Type B pancreatic cell (in vitro differentiated cells): ENCODE measurements around the gene FAM184B. TPM values are rescaled to one million over a fixed set of nuclear protein-coding genes. Genes with fewer than 3 reads are reported as not detected.
A peak's percentile ranks its signal among the peaks of the same experiment; 100 is the strongest.

Experiments
- DNase-seq: peaks from one replicate; pipeline ENCODE4 v3.0.0; 2021; ENCODE audit warnings: mixed read lengths; ENCODE audit not compliant: unreplicated experiment; ENCODE audit errors: extremely low spot score
- H3K27ac Mint-ChIP-seq: 2 replicates; pipeline ENCODE4 v1.8.0; 2021; ENCODE audit warnings: mild to moderate bottlenecking, mixed read lengths
- H3K27me3 Mint-ChIP-seq: 2 replicates; pipeline ENCODE4 v1.8.0; 2021; ENCODE audit warnings: mixed read lengths
- H3K36me3 Mint-ChIP-seq: 2 replicates; pipeline ENCODE4 v1.8.0; 2021; ENCODE audit warnings: mixed read lengths
- H3K4me1 Mint-ChIP-seq: one replicate; pipeline ENCODE4 v1.8.0; 2021; ENCODE audit warnings: mixed read lengths; ENCODE audit not compliant: unreplicated experiment
- H3K4me3 Mint-ChIP-seq: 2 replicates; pipeline ENCODE4 v1.8.0; 2021; ENCODE audit warnings: mild to moderate bottlenecking, mixed read lengths
- H3K9me3 Mint-ChIP-seq: 2 replicates; pipeline ENCODE4 v1.8.0; 2021; ENCODE audit warnings: mixed read lengths
- total RNA-seq: library from RNA; stranded (reverse); gene quantifications from 2 replicates; pipeline ENCODE4 v1.2.1, GENCODE V29; 2021; ENCODE audit warnings: low replicate concordance
- TF ChIP-seq, protein P1 (sequence below): fragments of 200-600 bp; sonication (generic); conservative IDR thresholded peaks from 2 replicates; pipeline ENCODE4 v1.5.0; 2021; ENCODE audit warnings: antibody characterized with exemption, mild to moderate bottlenecking

The FAM184B gene
- total RNA-seq, 1 donor from 2014 or later: 0.12 TPM

- Mint-ChIP-seq H3K27ac (no peak overlapping the region), H3K9me3 (no peaks in the 10 kb centered on the region), H3K4me3 (no peak overlapping the region), H3K4me1 (peaks cover 8% of the 10 kb centered on the region), H3K36me3 (no peaks in the 10 kb centered on the region), H3K27me3 (peaks cover 17% of the 10 kb centered on the region)
- TF ChIP-seq, protein P1, sequence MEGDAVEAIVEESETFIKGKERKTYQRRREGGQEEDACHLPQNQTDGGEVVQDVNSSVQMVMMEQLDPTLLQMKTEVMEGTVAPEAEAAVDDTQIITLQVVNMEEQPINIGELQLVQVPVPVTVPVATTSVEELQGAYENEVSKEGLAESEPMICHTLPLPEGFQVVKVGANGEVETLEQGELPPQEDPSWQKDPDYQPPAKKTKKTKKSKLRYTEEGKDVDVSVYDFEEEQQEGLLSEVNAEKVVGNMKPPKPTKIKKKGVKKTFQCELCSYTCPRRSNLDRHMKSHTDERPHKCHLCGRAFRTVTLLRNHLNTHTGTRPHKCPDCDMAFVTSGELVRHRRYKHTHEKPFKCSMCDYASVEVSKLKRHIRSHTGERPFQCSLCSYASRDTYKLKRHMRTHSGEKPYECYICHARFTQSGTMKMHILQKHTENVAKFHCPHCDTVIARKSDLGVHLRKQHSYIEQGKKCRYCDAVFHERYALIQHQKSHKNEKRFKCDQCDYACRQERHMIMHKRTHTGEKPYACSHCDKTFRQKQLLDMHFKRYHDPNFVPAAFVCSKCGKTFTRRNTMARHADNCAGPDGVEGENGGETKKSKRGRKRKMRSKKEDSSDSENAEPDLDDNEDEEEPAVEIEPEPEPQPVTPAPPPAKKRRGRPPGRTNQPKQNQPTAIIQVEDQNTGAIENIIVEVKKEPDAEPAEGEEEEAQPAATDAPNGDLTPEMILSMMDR: no peak
- DNase-seq: no peak
Observed at GRCh38 chr4:17786567-17786966, 5.1 kb upstream of the FAM184B start.

- no peaks in the 10 kb centered on the region for H3K9me3 Mint-ChIP-seq
- TF ChIP-seq, protein P1: no peak
- H3K27ac Mint-ChIP-seq: no peak overlapping the region
- H3K36me3 Mint-ChIP-seq: no peaks in the 10 kb centered on the region
- no peak overlapping the region for H3K4me3 Mint-ChIP-seq
- peaks cover 9% of the 10 kb centered on the region for H3K4me1 Mint-ChIP-seq
- H3K27me3 Mint-ChIP-seq: peaks cover 20% of the 10 kb centered on the region
- no peak for DNase-seq
Observed at GRCh38 chr4:17785858-17786257, 4.4 kb upstream of the FAM184B start.

- DNase-seq: no peak
- TF ChIP-seq, protein P1: no peak
- H3K27me3 Mint-ChIP-seq: peaks cover 57% of the 10 kb centered on the region
Observed at GRCh38 chr4:17780501-17781299, 721 bp downstream of the FAM184B start.

GRCh38 chr4:17778431-17778830 is 3.0 kb downstream of the FAM184B start:
- no peak overlapping the region for H3K27ac Mint-ChIP-seq
- no peaks in the 10 kb centered on the region for H3K36me3 Mint-ChIP-seq
- DNase-seq: no peak
- H3K9me3 Mint-ChIP-seq: no peaks in the 10 kb centered on the region
- H3K27me3 Mint-ChIP-seq: peaks cover 56% of the 10 kb centered on the region
- H3K4me1 Mint-ChIP-seq: peaks cover 9% of the 10 kb centered on the region
- no peak overlapping the region for H3K4me3 Mint-ChIP-seq
- TF ChIP-seq, protein P1: no peak

More at GRCh38 chr4:17780501-17781299, 721 bp downstream of the FAM184B start:
- Mint-ChIP-seq H3K4me1 (peaks cover 9% of the 10 kb centered on the region), H3K9me3 (no peaks in the 10 kb centered on the region), H3K27ac (no peak overlapping the region), H3K36me3 (no peaks in the 10 kb centered on the region), H3K4me3 (peak overlapping the region; percentile 77)

DNA sequence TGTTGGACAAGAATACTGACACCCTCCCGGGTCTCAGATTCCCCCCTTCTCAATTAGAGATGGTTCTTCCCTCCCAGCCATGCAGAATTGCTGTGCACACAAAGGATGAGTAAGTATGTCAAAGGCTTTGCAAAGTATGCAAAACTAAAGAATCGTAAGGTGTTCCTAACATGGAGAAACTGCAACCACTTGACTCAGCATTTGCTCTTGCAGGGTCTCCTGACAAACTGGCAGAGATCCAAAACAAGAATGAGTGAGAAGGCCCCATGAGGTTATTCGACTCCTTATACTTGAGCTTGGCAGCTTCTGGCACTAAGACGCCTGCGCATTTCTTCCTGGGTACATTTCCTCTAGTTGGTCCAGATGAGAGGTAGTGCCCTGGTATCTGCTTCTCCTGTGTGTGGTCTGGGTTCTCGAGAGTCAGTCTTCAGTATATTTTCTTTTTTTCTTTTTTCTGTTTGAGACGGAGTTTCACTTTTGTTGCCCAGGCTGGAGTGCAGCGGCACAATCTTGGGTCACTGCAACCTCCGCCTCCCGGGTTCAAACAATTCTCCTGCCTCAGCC is 8.2 kb downstream of the FAM184B start:
- DNase-seq: no peak
- H3K4me1 Mint-ChIP-seq: peaks cover 9% of the 10 kb centered on the region
- no peak overlapping the region for H3K4me3 Mint-ChIP-seq
- H3K9me3 Mint-ChIP-seq: no peaks in the 10 kb centered on the region
- H3K27ac Mint-ChIP-seq: no peak overlapping the region
- TF ChIP-seq, protein P1: no peak
- no peaks in the 10 kb centered on the region for H3K36me3 Mint-ChIP-seq
- peaks cover 14% of the 10 kb centered on the region for H3K27me3 Mint-ChIP-seq
